ENCODE results near the gene ZSCAN31. TPM values are rescaled to one million over a fixed set of nuclear protein-coding genes. Genes with fewer than 3 reads are reported as not detected.

The ZSCAN31 gene
- total and polyA plus RNA-seq, 9 of the 15 experiments (the other 6 are each of a cell fraction or from before 2014, with no cell fraction given), result 3.9 to 12.1 (median 7.0) TPM

DNA sequence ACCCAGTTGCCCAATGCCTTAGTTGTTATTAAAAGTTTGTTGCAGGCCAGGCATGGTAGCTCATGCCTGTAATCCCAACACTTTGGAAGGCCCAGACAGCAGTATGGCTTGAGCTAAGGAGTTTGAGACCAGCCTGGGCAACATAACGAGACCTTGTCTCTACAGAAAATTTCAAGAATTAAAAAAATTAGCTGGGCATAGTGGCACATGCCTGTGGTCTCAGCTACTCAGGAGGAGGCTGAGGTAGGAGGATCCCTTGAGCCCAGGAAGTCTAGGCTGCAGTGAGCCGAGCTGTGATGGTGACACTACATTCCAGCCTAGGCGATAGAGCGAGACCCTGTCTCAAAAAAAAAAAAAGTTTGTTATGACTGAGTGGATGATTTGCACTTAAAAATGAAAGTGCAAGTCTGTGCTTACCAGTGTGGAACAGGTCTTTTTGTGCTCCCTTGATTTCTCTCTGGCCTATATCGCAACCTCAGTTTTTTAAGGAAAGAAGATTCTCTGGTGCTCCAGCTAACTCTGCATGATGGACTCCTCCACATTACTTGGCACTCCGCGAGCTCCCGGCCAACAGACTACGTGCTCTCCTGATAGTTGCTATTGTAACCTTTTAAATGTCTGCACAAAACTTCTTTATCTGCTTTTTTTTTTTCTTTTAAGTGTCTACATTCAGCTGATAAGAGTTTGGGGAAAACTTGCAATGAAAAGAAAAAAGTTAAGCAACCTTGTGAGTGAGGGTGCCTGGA lies 35.9 kb upstream of the ZSCAN31 start (continued):
- TF ChIP-seq, protein P1, sequence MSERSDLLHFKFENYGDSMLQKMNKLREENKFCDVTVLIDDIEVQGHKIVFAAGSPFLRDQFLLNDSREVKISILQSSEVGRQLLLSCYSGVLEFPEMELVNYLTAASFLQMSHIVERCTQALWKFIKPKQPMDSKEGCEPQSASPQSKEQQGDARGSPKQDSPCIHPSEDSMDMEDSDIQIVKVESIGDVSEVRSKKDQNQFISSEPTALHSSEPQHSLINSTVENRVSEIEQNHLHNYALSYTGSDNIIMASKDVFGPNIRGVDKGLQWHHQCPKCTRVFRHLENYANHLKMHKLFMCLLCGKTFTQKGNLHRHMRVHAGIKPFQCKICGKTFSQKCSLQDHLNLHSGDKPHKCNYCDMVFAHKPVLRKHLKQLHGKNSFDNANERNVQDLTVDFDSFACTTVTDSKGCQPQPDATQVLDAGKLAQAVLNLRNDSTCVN (CRISPR knock-in tag; IDR thresholded peaks at IDR 0.05), result no peak
- TF ChIP-seq SMARCC2 (IDR thresholded peaks at IDR 0.05; ENCODE audit: low read depth) (no peak), SMARCE1 (IDR thresholded peaks at IDR 0.05) (no peak), MCM2 (IDR thresholded peaks at IDR 0.05; ENCODE audit: low read depth) (no peak)
- TF ChIP-seq, protein P2, sequence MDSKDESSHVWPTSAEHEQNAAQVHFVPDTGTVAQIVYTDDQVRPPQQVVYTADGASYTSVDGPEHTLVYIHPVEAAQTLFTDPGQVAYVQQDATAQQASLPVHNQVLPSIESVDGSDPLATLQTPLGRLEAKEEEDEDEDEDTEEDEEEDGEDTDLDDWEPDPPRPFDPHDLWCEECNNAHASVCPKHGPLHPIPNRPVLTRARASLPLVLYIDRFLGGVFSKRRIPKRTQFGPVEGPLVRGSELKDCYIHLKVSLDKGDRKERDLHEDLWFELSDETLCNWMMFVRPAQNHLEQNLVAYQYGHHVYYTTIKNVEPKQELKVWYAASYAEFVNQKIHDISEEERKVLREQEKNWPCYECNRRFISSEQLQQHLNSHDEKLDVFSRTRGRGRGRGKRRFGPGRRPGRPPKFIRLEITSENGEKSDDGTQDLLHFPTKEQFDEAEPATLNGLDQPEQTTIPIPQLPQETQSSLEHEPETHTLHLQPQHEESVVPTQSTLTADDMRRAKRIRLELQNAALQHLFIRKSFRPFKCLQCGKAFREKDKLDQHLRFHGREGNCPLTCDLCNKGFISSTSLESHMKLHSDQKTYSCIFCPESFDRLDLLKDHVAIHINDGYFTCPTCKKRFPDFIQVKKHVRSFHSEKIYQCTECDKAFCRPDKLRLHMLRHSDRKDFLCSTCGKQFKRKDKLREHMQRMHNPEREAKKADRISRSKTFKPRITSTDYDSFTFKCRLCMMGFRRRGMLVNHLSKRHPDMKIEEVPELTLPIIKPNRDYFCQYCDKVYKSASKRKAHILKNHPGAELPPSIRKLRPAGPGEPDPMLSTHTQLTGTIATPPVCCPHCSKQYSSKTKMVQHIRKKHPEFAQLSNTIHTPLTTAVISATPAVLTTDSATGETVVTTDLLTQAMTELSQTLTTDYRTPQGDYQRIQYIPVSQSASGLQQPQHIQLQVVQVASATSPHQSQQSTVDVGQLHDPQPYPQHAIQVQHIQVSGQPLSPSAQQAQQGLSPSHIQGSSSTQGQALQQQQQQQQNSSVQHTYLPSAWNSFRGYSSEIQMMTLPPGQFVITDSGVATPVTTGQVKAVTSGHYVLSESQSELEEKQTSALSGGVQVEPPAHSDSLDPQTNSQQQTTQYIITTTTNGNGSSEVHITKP (IDR thresholded peaks at IDR 0.05; ENCODE audit: partially characterized antibody), result peak; percentile 30
- TF ChIP-seq, protein P3, sequence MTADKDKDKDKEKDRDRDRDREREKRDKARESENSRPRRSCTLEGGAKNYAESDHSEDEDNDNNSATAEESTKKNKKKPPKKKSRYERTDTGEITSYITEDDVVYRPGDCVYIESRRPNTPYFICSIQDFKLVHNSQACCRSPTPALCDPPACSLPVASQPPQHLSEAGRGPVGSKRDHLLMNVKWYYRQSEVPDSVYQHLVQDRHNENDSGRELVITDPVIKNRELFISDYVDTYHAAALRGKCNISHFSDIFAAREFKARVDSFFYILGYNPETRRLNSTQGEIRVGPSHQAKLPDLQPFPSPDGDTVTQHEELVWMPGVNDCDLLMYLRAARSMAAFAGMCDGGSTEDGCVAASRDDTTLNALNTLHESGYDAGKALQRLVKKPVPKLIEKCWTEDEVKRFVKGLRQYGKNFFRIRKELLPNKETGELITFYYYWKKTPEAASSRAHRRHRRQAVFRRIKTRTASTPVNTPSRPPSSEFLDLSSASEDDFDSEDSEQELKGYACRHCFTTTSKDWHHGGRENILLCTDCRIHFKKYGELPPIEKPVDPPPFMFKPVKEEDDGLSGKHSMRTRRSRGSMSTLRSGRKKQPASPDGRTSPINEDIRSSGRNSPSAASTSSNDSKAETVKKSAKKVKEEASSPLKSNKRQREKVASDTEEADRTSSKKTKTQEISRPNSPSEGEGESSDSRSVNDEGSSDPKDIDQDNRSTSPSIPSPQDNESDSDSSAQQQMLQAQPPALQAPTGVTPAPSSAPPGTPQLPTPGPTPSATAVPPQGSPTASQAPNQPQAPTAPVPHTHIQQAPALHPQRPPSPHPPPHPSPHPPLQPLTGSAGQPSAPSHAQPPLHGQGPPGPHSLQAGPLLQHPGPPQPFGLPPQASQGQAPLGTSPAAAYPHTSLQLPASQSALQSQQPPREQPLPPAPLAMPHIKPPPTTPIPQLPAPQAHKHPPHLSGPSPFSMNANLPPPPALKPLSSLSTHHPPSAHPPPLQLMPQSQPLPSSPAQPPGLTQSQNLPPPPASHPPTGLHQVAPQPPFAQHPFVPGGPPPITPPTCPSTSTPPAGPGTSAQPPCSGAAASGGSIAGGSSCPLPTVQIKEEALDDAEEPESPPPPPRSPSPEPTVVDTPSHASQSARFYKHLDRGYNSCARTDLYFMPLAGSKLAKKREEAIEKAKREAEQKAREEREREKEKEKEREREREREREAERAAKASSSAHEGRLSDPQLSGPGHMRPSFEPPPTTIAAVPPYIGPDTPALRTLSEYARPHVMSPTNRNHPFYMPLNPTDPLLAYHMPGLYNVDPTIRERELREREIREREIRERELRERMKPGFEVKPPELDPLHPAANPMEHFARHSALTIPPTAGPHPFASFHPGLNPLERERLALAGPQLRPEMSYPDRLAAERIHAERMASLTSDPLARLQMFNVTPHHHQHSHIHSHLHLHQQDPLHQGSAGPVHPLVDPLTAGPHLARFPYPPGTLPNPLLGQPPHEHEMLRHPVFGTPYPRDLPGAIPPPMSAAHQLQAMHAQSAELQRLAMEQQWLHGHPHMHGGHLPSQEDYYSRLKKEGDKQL (CRISPR knock-in tag; IDR thresholded peaks at IDR 0.05; ENCODE audit: borderline replicate concordance), result no peak

All from K562 (cell line).